Measurements from ENCODE around the gene ACHE.
"Not testable (repeated sequence)": the region's sequence is repeated elsewhere in the genome, so short reads cannot be mapped to it uniquely, and the experiment has no call there.

The ACHE gene

DNA sequence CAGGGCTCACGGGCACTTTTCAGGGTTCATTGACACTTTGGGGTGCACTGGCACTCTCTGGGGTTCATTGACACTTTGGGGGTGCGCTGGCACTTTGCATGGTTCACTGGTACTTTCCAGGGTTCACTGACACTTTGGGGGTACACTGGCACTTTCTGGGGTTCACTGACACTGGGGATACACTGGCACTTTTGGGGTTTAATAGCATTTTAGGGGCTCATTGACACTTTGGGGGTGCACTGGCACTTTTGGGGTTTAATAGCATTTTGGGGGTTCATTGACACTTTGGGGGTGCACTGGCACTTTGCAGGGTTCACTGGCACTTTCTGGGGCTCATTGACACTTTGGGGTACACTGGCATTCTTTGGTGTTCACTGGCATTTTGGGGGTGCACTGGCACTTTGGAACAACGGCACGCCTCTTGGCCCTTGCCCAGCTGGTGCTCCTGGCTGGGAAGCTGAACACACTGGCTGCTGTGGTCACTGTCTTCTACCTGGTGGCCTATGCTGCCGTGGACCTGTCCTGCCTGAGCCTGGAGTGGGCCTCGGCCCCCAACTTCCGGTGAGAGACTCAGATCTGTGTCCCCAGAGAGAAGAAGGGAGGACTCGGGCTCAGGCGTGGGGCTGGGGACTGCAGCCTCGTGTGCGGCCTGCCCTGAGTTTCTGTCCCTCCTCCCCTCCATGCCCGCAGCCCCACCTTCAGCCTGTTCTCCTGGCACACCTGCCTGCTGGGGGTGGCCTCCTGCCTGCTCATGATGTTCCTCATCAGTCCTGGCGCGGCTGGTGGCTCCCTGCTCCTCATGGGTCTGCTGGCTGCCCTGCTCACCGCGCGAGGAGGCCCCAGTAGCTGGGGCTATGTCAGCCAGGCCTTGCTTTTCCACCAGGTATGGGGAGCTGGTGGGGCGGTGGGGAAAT, 34.7 kb downstream of the ACHE start:
- DNase-seq, result no peak

DNA sequence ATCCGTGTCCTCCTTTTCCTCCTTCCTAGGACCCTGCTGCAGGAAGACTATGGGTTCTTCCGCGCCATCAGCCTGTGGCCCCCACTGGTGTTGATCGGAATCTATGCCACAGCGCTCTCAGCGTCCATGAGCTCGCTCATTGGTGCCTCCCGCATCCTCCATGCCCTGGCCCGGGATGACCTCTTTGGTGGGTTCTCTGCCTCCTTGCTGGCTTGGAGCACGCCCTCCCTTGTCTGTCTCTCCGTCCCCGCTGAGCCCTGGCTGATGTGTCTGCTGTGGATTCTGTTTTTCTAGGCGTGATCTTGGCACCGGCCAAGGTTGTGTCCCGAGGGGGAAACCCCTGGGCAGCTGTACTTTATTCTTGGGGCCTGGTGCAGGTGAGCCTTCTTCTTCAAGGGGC, 35.8 kb downstream of the ACHE start:
- DNase-seq, result no peak

DNA sequence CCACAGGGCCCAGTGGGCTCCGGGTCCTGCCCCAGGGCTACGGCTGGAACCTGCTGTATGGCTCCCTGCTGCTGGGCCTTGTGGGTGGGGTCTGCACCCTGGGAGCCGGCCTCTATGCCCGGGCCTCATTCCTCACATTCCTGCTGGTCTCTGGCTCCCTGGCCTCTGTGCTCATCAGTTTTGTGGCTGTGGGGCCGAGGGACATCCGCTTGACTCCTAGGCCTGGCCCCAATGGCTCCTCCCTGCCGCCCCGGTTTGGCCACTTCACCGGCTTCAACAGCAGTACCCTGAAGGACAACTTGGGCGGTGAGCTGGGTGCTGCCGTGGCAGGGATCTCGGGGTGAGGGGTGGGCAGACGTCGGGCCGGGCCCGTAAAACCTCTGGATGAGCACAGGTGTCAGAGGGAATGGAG, 38.8 kb downstream of the ACHE start:
- DNase-seq, result no peak

DNA sequence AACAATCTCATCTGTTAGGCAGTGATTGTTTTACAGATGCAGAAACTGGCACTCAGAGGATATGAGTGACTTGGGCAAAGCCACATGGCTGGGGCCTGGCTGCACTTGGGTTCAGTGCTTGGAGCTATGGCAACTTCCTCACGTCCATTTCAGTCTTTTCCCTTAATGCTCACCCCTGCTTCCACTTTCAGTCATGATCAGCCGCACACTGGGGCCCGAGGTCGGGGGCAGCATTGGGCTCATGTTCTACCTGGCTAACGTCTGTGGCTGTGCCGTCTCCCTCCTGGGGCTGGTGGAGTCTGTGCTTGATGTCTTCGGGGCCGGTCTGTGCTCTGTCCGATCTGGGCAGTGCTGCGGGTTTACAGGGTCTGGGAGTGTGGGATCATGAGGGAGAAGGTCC, 40.2 kb downstream of the ACHE start:
- no peak for DNase-seq

DNA sequence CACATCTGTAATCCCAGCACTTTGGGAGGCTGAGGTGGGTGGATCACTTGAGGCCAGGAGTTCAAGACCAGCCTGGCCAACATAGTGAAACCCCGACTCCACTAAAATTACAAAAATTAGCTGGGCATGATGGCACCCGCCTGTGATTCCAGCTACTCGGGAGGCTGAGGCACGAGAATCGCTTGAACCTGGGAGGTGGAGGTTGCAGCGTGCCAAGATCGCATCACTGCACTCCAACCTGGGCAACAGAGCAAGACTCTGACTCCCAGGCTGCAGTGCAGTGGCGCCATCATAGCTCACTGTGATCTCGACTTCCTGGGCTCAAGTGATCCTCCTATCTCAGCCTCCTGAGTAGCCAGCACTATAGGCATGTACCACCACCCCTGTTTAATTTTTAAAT, 40.8 kb downstream of the ACHE start:
- DNase-seq, result not testable (repeated sequence)

DNA sequence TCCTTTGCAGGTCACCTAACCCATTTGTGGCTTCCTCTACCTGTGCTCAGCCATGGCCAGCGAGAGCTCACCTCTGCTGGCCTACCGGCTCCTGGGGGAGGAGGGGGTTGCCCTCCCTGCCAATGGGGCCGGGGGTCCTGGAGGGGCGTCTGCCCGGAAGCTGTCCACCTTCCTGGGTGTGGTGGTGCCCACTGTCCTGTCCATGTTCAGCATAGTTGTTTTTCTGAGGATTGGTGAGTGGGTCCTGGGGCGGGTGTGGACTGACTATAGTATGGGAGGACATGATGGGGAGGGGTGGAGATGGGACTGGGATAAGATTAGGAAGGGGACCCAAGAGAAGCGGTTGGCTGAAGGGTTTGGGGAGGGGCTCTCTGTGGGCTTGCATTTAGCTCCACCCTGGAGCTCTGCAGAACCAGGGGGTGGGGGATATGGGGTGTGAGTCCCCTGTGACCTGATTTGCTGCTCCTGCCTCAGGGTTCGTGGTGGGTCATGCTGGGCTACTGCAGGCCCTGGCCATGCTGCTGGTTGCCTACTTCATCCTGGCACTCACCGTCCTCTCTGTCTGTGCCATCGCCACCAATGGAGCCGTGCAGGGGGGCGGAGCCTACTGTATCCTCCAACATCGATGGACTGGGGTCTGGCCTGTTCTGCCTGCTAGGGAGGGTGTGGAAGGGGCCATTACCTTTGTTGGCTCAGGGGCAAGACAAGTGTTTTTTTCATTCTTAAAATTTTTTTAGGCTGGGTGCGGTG, 41.4 kb downstream of the ACHE start:
- DNase-seq, result no peak

DNA sequence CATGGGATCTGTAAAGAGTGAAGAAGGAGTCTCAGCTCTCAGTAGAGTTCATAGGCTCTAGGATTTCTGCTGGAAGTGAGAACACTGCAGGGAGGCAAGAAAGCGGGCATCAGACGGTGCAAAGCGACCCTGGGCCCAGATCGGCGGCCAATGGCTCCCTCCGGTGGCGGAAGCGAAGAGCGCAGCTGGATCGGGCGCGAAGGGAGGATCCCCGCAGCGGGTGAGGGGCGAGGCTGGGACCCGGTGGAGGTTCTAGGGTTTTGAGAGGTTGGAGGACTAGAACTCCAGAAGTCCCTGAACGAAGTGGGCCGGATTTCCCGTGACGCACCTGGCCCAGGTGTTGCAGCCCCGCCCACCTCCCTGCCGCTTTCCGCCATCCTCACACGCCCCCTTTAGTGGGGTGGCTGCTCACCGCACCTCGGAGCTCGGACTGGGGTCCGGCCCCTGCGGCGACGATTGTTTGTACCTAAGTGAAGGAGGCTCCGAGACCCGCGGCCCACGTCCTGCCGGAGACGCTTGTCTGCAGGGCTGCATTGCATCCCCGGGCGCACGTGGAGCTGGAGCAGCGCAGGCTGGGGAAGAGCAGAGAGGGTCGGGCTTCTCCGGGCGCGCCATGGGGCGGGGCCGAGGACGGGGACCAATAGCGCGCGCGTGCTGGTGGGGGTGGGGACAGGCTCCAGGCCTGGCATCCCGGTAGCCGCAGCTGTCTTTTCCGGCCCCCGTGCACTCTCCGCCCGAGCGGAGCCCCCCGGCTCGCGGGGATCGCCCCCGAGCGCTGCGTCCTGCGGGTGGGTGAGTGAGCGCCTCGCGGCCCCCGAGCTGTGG, 43.4 kb downstream of the ACHE start, which contains the start of gene SLC12A9:
SLC12A9 (plus strand) TSS at position 666 of the 825 bp plus-strand sequence. CDS start 1,485 bp downstream, outside the sequence.
- peak; percentile 97 for DNase-seq

DNA sequence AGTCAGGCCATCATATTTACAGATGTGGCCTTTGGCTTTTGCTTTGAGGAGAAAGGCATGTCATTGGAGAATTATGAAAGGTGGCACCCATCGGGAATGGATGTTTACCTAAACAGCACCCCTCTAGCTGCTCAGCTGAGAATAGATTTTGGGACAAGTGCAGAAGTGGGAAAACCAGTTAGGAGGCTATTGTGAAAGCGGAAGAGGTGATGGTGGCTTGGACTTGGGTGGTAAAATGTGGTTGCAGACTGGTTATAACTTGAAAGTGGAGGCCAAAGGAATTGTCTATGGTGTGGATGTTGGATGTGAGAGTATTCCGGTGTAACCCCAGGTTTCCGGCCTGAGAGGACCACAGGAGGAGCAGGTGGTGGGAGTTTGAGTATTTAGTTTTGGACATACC, 48.3 kb downstream of the ACHE start:
- no peak for DNase-seq

DNA sequence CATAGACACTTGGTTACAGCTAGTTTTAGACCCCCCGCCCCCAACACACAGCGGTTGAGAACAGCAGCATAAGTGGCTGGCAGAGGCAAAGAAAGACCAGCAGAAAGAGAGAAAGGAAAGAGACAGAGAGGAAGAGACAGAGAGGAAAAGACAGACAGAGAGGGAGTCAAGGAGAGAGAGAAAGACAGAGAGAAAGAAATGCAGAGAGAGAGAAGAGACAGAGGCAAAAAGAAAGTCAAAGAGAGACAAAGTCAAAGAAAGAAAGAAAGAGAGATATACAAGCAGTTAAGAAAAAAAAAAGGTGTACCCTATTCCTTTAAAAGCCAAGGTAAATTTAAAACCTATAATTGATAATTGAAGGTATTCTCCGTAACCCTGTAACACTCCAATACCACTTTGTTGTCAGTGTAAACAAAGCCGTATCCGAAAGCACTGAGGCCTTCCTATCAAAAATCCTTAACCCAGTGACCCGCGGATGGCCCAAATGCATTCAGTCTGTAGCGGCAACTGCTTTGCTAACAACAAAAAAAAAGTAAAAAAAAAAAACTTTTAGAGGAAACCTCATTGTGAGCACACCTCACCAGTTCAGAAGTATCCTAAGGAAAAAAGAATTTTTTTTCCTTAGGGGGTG, 55.1 kb downstream of the ACHE start:
- DNase-seq, result no peak
